Measurements from ENCODE around the gene FAF2. TPM values are rescaled to one million over a fixed set of nuclear protein-coding genes. Genes with fewer than 3 reads are reported as not detected.

Gene FAF2
- total RNA-seq, 4 donors from 2014 or later = 14.0 to 20.7 (median 14.7) TPM

GRCh38 chr5:176536132-176536901 lies 88.1 kb downstream of the FAF2 start:
- Histone ChIP-seq H3K36me3 (peaks cover 0 to 6% of the 10 kb centered on the region in 2 donors), H3K4me1 (peaks cover 37 to 48% of the 10 kb centered on the region in 2 donors), H3K27me3 (no peaks in the 10 kb centered on the region), H3K4me3 (peak overlapping the region; percentile 73 to 97 (median 90)), H3K27ac (peak overlapping the region; percentile 94 to 100 (median 97)), H3K9me3 (no peaks in the 10 kb centered on the region)
- intact Hi-C loops (cut with DNase I; ENCODE audit: low total_unique reads) = loop anchor here (2.0 to 5.0 kb wide), 2 partner anchors 176 to 1066 kb away; partner anchors contain the start of genes B4GALT7 and KIAA1191
- TF ChIP-seq CTCF (IDR thresholded peaks at IDR 0.05 in 4 of 5, conservative IDR thresholded peaks at IDR 0.05 in 1 of 5) (no peak), POLR2A (IDR thresholded peaks at IDR 0.05) (no peak)
- peak; percentile 76 to 81 for DNase-seq
- peak; percentile 27 to 33 for ATAC-seq
- in situ Hi-C loops (cut with MboI; ENCODE audit: low sequenced_read_pairs in 4 of 4) = loop anchor here in 3 of 4 donors (5.0 to 25.0 kb wide), 5 partner anchors 89 to 476 kb away; partner anchors contain the start of genes FAF2 (in 2 of the 3), UIMC1 (in 2 of the 3), CLTB (in 1 of the 3) and ZNF346 (in 1 of the 3)

- ATAC-seq (peak; percentile 77 to 82), DNase-seq (peak; percentile 98)
- in situ Hi-C loops (cut with MboI; ENCODE audit: low sequenced_read_pairs in 4 of 4) (loop anchor here in 3 of 4 donors (5.0 to 25.0 kb wide), 5 partner anchors 90 to 475 kb away; partner anchors contain the start of genes FAF2 (in 2 of the 3), UIMC1 (in 2 of the 3), CLTB (in 1 of the 3) and ZNF346 (in 1 of the 3)), intact Hi-C loops (cut with DNase I; ENCODE audit: low total_unique reads) (loop anchor here (1.0 to 5.0 kb wide), 5 partner anchors 89 to 1065 kb away; partner anchors contain the start of genes B4GALT7, CLTB, FAF2 and HIGD2A)
- peaks cover 42 to 47% of the 10 kb centered on the region in 2 donors for H3K4me1 ChIP-seq
- H3K27ac ChIP-seq = peak within 1 kb of the TSS; percentile 94 to 100 (median 97)
- no peaks in the 10 kb centered on the region for H3K9me3 ChIP-seq
- H3K4me3 ChIP-seq = peak within 1 kb of the TSS; percentile 73 to 97 (median 90)
- H3K36me3 ChIP-seq = no peaks in the 10 kb centered on the region
- no peaks in the 10 kb centered on the region for H3K27me3 ChIP-seq
- TF ChIP-seq POLR2A (IDR thresholded peaks at IDR 0.05) (peak; percentile 75 to 79), CTCF (IDR thresholded peaks at IDR 0.05 in 4 of 5, conservative IDR thresholded peaks at IDR 0.05 in 1 of 5) (peak in 1 of 5 experiments; percentile 14)
Measured at GRCh38 chr5:176536902-176537553, 88.8 kb downstream of the FAF2 start, which contains the start of gene RNF44. TSS of gene RNF44 (minus strand) at chr5:176537402. CDS start at chr5:176532472, 4,930 bp downstream.

- in situ Hi-C loops (cut with MboI; ENCODE audit: low sequenced_read_pairs in 4 of 4) (loop anchor here in 3 of 4 donors (5.0 to 25.0 kb wide), 5 partner anchors 90 to 475 kb away; partner anchors contain the start of genes FAF2 (in 2 of the 3), UIMC1 (in 2 of the 3), CLTB (in 1 of the 3) and ZNF346 (in 1 of the 3)), intact Hi-C loops (cut with DNase I; ENCODE audit: low total_unique reads) (loop anchor here (1.0 to 5.0 kb wide), 6 partner anchors 89 to 1065 kb away; partner anchors contain the start of genes B4GALT7, CLTB, FAF2 and HIGD2A)
- DNase-seq (peak; percentile 100), ATAC-seq (peak; percentile 85 to 87)
- H3K9me3 ChIP-seq = no peaks in the 10 kb centered on the region
- H3K4me1 ChIP-seq = peaks cover 48 to 54% of the 10 kb centered on the region in 2 donors
- peak overlapping the region; percentile 94 to 100 (median 97) for H3K27ac ChIP-seq
- no peaks in the 10 kb centered on the region for H3K27me3 ChIP-seq
- H3K4me3 ChIP-seq = peak overlapping the region; percentile 73 to 97 (median 90)
- no peaks in the 10 kb centered on the region for H3K36me3 ChIP-seq
- TF ChIP-seq POLR2A (IDR thresholded peaks at IDR 0.05) (peak in 1 of 2 donors; percentile 69), CTCF (IDR thresholded peaks at IDR 0.05 in 4 of 5, conservative IDR thresholded peaks at IDR 0.05 in 1 of 5) (peak in 1 of 5 experiments; percentile 8)
Measured at GRCh38 chr5:176537554-176538229, 89.5 kb downstream of the FAF2 start.
